ENCODE measurements around the gene NPAS3. TPM values are rescaled to one million over a fixed set of nuclear protein-coding genes. Genes with fewer than 3 reads are reported as not detected.

Gene NPAS3
- total and polyA plus RNA-seq, 11 donors, result 0.15 to 3.4 (median 0.92) TPM

- H3K27ac ChIP-seq, result no peak overlapping the region
- no peak for DNase-seq
- intact Hi-C loops (cut with DNase I), result no loop called here
- no peaks in the 10 kb centered on the region for H3K36me3 ChIP-seq
- no peaks in the 10 kb centered on the region for H3K27me3 ChIP-seq
- H3K4me3 ChIP-seq, result no peak overlapping the region
- no peaks in the 10 kb centered on the region for H3K4me1 ChIP-seq
- TF ChIP-seq CTCF (IDR thresholded peaks at IDR 0.05) (no peak), POLR2A (IDR thresholded peaks at IDR 0.05) (no peak)
- peaks cover 0 to 9% (median 4%) of the 10 kb centered on the region in 12 donors for H3K9me3 ChIP-seq
- no peak for ATAC-seq
- 65 to 90% (median 76%) methylated on average over 3 of the region's 3 CpGs for WGBS, 4 donors
Observed at GRCh38 chr14:33738491-33738890, 799.8 kb downstream of the NPAS3 start.

- Histone ChIP-seq H3K27ac (no peak overlapping the region), H3K27me3 (no peaks in the 10 kb centered on the region), H3K4me1 (no peaks in the 10 kb centered on the region), H3K4me3 (no peak overlapping the region), H3K36me3 (no peaks in the 10 kb centered on the region), H3K9me3 (peaks cover 0 to 15% (median 8%) of the 10 kb centered on the region in 12 donors)
- TF ChIP-seq CTCF (IDR thresholded peaks at IDR 0.05) (no peak), POLR2A (IDR thresholded peaks at IDR 0.05) (no peak)
- no peak for ATAC-seq
- WGBS, 4 donors, result 94 to 96% (median 95%) methylated on average over 5 of the region's 5 CpGs
- no peak for DNase-seq
- intact Hi-C loops (cut with DNase I), result no loop called here
Observed at GRCh38 chr14:33740531-33740930, 801.9 kb downstream of the NPAS3 start.

- Histone ChIP-seq H3K4me3 (no peak overlapping the region), H3K9me3 (peaks cover 0 to 15% (median 8%) of the 10 kb centered on the region in 12 donors), H3K4me1 (no peaks in the 10 kb centered on the region), H3K27ac (no peak overlapping the region), H3K36me3 (no peaks in the 10 kb centered on the region), H3K27me3 (no peaks in the 10 kb centered on the region)
- TF ChIP-seq CTCF (IDR thresholded peaks at IDR 0.05) (no peak), POLR2A (IDR thresholded peaks at IDR 0.05) (no peak)
- DNase-seq, result no peak
- WGBS, 4 donors, result 71 to 77% (median 74%) methylated on average over 4 of the region's 4 CpGs
- no peak for ATAC-seq
- intact Hi-C loops (cut with DNase I), result no loop called here
Observed at GRCh38 chr14:33742166-33742565, 803.5 kb downstream of the NPAS3 start.

GRCh38 chr14:33745163-33745562, 806.5 kb downstream of the NPAS3 start:
- Histone ChIP-seq H3K9me3 (peaks cover 0 to 15% (median 8%) of the 10 kb centered on the region in 12 donors), H3K36me3 (no peaks in the 10 kb centered on the region), H3K27ac (no peak overlapping the region), H3K27me3 (no peaks in the 10 kb centered on the region), H3K4me1 (no peaks in the 10 kb centered on the region), H3K4me3 (no peak overlapping the region)
- TF ChIP-seq POLR2A (IDR thresholded peaks at IDR 0.05), result no peak
- no peak for TF ChIP-seq CTCF (IDR thresholded peaks at IDR 0.05)
- intact Hi-C loops (cut with DNase I), result no loop called here
- DNase-seq, result no peak
- ATAC-seq, result peak in 1 of 4 donors; percentile 41
- 51 to 61% (median 55%) methylated on average over 6 of the region's 6 CpGs for WGBS, 4 donors
